Prostate gland (tissue), 2 donors: ENCODE measurements around the gene SLC39A11.

Experiments
- POLR2A ChIP-seq: fragments of 450-650 bp; IDR thresholded peaks from one replicate; pipeline ENCODE4 v1.6.1; 2016; ENCODE audit warnings: antibody characterized with exemption, mild to moderate bottlenecking
- TF ChIP-seq, protein P1 (sequence below), 4 experiments: fragments of 200-600 bp in 2 of 4; fragments of 450-650 bp in 2 of 4; sonication (generic) in 2 of 4; IDR thresholded peaks; 1 replicate in 3 of 4; 2 replicates in 1 of 4; pipeline ENCODE4 v1.5.1; 2016 to 2019; ENCODE audit warnings: antibody characterized with exemption in 4 of 4, mild to moderate bottlenecking in 2 of 4, moderate library complexity in 2 of 4

- TF ChIP-seq, protein P1, sequence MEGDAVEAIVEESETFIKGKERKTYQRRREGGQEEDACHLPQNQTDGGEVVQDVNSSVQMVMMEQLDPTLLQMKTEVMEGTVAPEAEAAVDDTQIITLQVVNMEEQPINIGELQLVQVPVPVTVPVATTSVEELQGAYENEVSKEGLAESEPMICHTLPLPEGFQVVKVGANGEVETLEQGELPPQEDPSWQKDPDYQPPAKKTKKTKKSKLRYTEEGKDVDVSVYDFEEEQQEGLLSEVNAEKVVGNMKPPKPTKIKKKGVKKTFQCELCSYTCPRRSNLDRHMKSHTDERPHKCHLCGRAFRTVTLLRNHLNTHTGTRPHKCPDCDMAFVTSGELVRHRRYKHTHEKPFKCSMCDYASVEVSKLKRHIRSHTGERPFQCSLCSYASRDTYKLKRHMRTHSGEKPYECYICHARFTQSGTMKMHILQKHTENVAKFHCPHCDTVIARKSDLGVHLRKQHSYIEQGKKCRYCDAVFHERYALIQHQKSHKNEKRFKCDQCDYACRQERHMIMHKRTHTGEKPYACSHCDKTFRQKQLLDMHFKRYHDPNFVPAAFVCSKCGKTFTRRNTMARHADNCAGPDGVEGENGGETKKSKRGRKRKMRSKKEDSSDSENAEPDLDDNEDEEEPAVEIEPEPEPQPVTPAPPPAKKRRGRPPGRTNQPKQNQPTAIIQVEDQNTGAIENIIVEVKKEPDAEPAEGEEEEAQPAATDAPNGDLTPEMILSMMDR (IDR thresholded peaks at IDR 0.05) = no peak
- TF ChIP-seq POLR2A = no peak
Measured at GRCh38 chr17:72761431-72761830, 331.1 kb downstream of the SLC39A11 start.
